GM10248 (cell line): ENCODE results near the gene TARBP2.

ENCODE experiments used
- CTCF ChIA-PET: fragments of 300-600 bp; sonication (Branson Sonifier 250); formaldehyde crosslinking; extraction: SDS; loops from one replicate; lab custom pipeline; 2021; ENCODE audit warnings: antibody characterized with exemption; lab: Yijun Ruan, JAX
- POLR2A ChIA-PET: fragments of 350-650 bp; sonication (Branson Sonifier 250); formaldehyde crosslinking; extraction: SDS; loops from one replicate; lab custom pipeline; 2020; ENCODE audit warnings: antibody characterized with exemption; lab: Yijun Ruan, JAX
- DNase-seq: peaks from one replicate; pipeline ENCODE4 v3.0.0; 2012; ENCODE audit errors: extremely low spot score
- TF ChIP-seq, protein P1 (sequence below): IDR thresholded peaks from 2 replicates; pipeline ENCODE4 v1.5.1; 2012; ENCODE audit warnings: mild to moderate bottlenecking, low read depth; ENCODE audit errors: extremely low read depth, missing control alignments, control extremely low read depth

TARBP2 gene

DNA sequence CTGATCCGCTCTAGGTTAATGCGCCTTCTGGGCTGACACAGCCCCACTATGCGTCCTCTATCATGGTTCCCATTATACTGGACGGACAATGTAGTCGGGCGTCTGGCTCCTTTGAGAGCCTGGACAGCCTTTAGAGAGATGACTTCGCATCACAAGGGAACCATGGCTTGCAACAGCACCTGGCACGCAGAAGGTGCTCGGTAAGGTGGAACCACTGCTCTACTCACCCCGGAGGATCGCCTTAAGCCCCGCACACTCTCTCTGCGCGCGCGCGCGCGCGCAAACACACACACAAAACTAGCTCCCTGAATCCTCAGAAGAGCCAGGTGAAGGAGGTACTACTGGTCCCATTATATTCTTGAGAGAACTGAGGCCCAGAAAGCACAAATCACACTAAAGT is 8.9 kb upstream of the TARBP2 start:
- POLR2A ChIA-PET, result no interaction called here
- no peak for DNase-seq
- TF ChIP-seq, protein P1, sequence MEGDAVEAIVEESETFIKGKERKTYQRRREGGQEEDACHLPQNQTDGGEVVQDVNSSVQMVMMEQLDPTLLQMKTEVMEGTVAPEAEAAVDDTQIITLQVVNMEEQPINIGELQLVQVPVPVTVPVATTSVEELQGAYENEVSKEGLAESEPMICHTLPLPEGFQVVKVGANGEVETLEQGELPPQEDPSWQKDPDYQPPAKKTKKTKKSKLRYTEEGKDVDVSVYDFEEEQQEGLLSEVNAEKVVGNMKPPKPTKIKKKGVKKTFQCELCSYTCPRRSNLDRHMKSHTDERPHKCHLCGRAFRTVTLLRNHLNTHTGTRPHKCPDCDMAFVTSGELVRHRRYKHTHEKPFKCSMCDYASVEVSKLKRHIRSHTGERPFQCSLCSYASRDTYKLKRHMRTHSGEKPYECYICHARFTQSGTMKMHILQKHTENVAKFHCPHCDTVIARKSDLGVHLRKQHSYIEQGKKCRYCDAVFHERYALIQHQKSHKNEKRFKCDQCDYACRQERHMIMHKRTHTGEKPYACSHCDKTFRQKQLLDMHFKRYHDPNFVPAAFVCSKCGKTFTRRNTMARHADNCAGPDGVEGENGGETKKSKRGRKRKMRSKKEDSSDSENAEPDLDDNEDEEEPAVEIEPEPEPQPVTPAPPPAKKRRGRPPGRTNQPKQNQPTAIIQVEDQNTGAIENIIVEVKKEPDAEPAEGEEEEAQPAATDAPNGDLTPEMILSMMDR, result no peak
- CTCF ChIA-PET, result interaction anchor here (1.6 to 5.5 kb wide), 5 partner anchors 10 to 140 kb away, joined by 6 to 23 read pairs (median 9); partner anchors contain the start of gene NPFF

DNA sequence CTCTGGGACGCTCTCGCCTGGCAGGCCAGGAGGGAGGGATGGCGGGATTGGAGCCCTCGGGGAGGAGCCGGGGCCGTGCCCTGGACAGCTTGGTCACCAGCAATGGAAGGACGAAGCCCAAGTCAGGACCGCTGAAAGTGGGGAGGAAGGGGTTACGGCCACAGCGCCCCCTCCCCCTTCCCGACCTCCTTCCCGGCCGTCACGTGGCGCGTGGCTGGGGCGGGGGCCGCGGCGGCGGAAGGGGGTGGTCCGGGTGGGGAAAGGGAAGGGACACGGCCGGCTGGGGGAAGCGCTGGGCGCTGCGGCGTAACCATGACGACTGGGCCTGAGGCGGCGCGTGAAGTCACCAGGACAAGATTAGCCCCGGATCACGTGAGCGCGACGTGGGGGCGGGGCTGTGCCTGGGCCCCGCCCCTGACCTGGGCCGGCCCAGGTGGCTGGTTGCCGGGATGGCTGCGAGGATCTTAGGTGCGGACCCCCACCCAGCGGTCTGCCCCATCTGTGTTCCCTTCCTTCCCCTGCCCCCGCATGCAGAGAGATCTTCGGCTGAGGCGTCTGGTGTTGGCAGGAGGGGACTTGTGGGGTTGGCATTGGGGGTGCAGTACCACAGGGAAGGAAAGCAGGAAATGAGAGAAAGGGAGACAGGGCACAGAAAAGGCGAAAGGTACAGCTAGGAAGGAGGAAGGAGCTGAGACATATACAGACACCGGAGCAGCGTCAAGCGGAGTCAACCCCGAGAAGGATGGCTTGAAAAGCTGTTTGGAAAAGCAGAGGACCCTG is 8.1 kb upstream of the TARBP2 start:
- CTCF ChIA-PET, result interaction anchor here (1.0 to 5.5 kb wide), 5 partner anchors 10 to 172 kb away, joined by 3 to 23 read pairs (median 8); partner anchors contain the start of genes AAAS and NPFF
- peak; percentile 93 for DNase-seq
- TF ChIP-seq, protein P1, result no peak
- POLR2A ChIA-PET, result no interaction called here

DNA sequence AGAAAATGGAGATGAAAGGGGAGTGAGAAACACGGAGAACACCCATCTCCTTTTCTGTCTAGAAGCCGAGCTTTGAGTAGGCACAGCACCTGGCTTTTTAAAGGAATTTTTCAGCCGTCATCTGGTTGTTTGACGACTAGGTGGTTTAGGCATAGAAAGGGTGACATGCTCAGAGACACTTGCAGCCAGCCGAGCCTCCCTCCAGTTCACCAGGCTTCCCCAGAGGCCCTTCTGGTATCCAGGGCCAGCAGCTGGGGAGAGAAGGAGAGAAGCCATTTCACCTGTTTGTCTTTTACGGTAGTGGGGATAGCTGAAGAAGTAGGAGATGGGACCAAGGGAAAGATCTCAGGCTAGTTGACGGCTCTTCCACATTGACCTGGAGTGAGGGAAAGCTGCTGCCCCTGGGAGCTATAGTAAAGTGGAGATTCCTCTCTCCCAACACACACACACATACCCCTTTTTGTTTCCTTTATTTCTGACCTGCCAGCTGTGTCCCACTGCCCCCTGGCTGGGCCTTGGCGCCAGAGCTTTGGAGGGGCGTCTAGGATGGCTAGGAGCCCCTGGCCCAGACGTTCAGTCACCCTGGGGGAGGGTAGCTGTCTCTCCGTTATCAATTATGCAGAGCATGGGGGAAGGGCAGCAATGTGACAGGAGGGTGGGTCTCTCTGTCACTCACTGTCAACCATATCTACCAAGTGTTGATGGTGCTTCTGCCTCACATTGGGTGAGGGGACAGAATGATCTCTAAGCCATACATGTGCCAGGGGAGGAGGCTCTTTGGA is 7.3 kb upstream of the TARBP2 start:
- no peak for DNase-seq
- ChIA-PET POLR2A (interaction anchor here (0.6 kb wide), 2 partner anchors 19 to 148 kb away, joined by 5 to 12 read pairs; no protein-coding TSS in a partner anchor), CTCF (interaction anchor here (1.0 to 5.5 kb wide), 5 partner anchors 11 to 172 kb away, joined by 3 to 23 read pairs (median 8); partner anchors contain the start of genes AAAS and NPFF)
- TF ChIP-seq, protein P1, result no peak

- TF ChIP-seq, protein P1, result no peak
- CTCF ChIA-PET, result interaction anchor here (3.1 to 5.5 kb wide), 2 partner anchors 13 kb away, joined by 13 to 23 read pairs; partner anchors contain the start of gene NPFF
- DNase-seq, result no peak
- POLR2A ChIA-PET, result no interaction called here
Measured at GRCh38 chr12:53495903-53496751, 5.0 kb upstream of the TARBP2 start.

DNA sequence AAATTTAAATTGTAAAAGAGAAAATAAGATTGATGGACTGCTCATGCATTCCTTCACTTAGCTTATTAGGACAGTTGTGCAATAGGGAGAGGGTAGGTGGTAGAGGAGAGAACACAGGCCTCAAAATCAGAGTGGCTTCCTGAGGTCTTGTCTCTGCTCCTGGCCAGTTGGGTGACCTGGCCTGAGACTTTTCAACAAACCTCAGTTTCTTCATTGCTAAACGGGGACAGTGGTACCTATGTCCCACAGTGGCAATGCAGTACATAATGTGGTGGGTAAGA is 4.4 kb upstream of the TARBP2 start:
- POLR2A ChIA-PET, result no interaction called here
- DNase-seq, result no peak
- CTCF ChIA-PET, result no interaction called here
- TF ChIP-seq, protein P1, result no peak
